ENCODE data around the gene ACADL.

ACADL gene

DNA sequence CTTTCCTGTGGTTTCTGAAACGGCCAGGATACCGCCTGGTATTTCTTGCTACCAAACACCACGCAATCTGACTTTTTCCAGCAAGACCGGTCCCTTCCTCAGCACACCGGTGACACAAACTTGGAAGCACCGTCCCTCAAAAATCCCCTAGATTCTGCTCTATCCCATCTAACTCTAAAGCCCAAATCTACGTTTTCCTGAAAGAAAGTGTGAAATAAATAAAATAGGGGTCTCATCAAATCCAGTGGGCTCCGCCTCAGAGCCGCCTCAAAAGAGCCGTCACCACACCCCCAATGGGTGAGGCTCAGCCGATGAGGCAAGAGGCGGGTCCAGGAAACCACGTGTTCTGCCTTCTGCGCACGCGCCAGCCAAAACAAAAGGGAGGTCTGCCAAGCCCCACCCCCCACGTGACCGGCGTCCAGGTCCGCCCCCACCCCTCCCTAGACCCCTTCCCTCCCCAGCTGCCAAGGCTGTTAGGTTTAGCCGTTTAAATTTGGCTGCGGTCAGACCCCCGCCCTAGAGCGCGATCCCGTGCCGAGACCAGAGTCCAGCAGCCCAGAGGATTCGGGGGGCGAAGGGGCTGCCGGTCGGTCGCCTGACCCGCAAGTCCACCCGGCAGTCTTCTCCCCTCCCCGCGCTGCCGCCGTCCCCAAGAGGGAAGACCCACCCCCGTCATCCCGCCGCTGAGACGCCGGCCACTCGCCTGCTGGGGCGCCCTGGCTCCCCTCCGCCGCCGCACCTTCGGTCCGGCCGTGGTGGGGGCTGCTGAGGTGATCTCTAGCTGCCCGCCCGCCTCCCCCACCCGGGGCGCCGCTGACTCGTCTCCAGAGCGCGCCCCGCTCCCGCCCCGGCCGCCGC, 54.6 kb downstream of the ACADL start:
- DNase-seq (ENCODE audit: low read depth in 2 of 3, low spot score in 2 of 3), result peak; percentile 84 to 91 (median 91)

DNA sequence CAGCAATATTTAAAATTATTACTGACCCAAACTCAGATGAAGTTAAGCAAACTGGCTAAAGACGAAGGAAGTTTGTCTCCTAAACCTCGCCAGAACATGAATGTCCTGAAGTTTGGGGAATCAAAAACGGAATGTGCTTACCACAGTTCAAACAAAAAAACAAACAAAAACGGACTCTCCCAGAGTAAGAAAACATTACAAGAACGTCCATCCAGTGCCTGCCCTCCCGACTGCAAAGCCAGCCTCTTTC, 55.1 kb downstream of the ACADL start:
- no peak for DNase-seq (ENCODE audit: low read depth in 2 of 3, low spot score in 2 of 3)

DNA sequence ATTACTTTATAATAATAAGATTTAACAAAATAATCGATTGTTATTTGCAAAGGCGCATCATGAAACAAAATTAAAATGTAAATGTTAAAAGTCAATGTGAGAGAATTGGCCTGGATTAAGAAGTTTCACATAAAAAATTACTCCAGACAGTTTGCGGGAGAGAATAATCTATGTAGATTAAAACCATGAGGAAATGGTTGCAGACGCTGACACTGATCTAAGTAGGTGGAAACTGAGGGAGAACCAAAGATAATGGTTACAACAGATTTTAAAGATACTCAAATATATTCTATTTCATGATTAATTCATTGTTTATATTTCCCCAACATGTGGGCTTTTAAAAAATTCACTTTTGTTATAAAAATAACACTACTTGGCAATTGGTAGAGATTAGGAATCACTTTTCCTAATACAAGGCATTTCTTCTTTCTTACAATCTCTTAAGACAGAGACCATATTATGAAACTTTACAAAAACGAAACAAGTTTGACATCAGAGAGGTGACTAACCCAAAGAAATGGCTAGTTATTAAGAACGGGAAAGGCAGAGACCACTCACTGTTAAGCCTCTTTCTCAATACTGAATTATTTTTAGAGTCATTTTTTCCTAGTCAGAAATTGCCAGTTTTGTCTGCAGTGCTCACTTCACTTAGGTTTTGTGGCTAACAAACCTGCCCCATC, 55.6 kb downstream of the ACADL start:
- DNase-seq (ENCODE audit: low read depth in 2 of 3, low spot score in 2 of 3), result no peak

- DNase-seq (ENCODE audit: low read depth in 2 of 3, low spot score in 2 of 3), result no peak
Observed at GRCh38 chr2:210167227-210167626, 58.0 kb downstream of the ACADL start.

- DNase-seq (ENCODE audit: low read depth in 2 of 3, low spot score in 2 of 3), result no peak
Observed at GRCh38 chr2:210162466-210163124, 62.7 kb downstream of the ACADL start.

DNA sequence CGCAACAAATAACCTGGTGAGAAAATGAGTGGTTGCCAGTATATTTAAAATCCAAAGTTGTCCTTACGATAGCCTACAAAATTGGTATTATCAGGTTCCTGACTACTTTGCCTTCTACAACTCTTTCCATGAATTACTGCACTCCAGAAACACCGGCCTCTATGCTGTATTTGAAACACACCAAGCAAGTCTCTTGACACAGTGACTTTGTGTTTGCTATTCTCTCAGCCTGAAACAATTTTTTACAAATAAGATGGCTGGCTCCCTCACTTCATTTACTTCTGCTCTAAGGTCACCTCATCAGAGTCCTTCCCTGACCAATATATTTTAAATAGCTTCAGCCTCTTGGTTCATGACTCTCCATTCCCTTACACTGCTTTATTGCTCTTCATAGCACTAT, 66.2 kb downstream of the ACADL start:
- DNase-seq (ENCODE audit: low read depth in 2 of 3, low spot score in 2 of 3), result no peak

DNA sequence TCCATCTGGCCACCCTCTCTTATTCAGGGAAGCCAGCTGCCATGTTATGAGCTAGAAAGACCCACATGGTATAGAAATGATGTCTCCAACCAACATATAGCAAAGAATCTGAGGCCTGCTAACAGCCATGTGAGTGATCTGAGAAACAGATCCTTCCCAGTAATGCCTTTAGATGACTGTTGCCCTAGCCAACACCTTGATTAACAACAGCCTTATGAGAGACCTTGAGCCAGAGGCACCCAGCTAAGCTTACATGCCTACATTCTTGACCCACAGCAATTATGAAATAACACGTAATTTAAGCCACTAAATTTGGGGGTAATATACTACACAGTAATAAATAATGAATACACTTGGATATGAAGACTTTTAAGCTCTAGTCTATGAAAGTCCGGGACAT, 67.0 kb downstream of the ACADL start:
- no peak for DNase-seq (ENCODE audit: low read depth in 2 of 3, low spot score in 2 of 3)

- no peak for DNase-seq (ENCODE audit: low read depth in 2 of 3, low spot score in 2 of 3)
Observed at GRCh38 chr2:210157526-210157925, 67.7 kb downstream of the ACADL start.

DNA sequence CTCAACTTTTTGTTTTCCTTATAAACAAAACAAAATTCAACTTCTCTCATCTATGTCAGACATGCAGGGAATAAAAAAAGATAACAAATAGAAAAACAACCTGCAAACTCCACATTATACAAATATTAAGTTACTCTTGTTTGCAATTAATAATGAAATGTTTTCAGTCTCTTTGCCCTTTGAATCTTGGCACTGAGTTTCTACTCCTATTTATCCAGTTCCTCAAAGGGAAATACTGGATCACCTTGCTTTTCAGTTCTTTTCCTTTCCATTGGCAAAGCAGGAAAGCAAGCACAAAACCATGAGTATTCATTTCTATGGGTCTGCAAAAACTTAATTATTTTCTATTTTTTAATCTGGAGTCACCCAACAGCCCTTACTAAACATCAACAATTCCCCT, 77.6 kb downstream of the ACADL start:
- no peak for DNase-seq (ENCODE audit: low read depth in 2 of 3, low spot score in 2 of 3)
